GM21786 (cell line): ENCODE results near the gene PRDM11.

Source experiments
- ATAC-seq: cut with Tn5 transposase; IDR thresholded peaks from one replicate; pipeline ENCODE4 v1.9.1; 2021; ENCODE audit not compliant: unreplicated experiment

The PRDM11 gene

DNA sequence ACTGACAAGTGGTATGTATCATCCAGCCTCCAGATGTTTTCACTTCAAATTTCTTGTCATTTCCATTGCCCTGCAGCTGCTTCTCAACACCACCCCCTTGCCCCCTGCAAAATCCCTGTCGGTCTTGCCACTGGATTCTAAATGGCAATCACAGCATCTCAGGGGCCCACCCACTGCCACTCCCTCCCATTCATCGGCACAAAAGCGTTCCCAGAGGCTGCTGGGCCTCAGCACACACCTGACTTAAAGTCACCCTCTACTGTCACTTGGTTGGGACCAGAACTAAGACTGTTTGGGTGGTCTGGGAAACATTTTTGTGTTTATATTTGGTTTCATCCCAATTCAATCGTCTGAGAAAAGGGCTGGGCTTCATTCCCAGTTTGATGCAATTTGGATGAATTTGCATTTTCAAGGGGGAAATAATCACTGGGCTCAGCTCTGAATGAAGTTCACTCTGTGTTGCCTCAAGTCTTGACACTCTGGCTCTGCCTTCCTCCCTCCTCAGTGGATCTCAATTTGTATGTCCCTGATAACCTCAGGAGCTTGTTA is 112.6 kb downstream of the PRDM11 start:
- no peak for ATAC-seq

DNA sequence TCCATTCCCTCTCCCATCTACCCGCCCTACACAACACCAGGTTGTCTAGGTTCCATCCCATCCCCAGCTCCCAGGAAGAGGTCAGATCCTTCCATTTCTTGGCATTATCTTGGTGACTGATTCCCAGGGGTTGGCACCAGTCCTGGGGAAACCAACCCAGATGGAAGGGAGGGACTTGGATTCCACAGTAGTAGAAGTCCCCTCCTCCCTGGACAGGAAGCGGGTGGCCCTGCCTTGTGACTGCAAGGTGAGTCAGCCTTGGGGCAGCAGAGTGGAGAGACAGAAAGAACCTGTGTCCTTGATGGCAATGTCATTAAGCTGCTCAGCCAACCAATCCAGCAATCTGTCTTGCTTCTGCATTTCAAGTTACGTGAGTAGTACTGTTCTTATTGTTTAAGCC is 113.2 kb downstream of the PRDM11 start:
- ATAC-seq, result no peak

DNA sequence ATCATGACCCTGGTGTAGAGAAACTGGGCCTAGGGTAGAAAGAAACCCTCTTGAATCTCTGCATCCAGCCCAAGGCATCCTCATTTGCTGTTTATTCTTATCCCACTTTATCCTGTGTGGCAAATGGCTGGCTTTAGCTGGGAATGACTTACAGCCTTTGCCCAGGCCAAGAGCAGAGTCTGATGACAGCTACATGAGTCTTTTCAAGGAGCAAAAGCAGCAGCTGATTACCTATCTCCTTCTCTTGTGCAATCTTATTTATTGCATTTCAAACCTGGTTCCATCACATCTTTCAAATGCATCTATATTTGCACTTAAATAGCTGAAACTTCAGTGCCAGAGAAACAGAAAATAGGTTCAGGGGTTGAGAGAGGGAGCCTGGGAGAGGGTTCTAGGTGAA is 113.6 kb downstream of the PRDM11 start:
- no peak for ATAC-seq

DNA sequence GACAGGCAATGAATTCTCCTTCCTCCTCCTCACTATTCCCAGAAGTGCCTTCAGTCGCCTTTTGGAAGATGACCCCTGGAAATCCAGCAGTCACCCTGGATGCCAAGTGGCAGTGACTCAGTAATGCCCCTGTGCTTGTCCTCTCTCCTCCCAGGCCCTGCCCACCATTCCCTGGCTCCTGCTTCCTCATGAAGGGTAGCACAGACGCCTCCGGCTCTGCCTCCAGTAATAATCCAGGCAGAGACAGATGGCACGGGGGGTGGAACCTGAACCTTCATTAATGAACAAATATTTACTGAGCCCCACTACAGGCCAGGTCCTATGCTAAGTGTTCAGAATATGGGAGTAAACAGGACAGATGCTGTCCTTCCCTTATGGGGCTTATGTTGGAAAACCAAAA is 116.5 kb downstream of the PRDM11 start:
- no peak for ATAC-seq

DNA sequence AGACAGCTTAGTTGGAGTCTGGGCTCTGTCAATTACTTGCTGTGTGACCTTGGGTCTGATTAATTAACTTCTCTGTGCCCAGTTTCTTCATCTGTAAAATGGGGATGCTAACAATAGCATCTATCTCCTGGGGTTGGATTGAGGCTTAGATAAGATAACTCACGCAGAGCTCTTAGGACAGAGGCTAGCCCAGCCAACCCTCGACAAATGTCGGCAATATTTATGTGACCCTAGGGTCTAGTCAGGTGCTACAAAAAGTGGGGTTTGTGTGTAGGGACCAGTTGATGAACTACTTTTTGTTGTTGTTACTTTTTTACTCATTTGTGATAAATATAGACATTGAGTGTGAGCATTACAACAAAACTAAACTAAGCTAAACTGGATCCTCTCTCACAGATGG is 117.3 kb downstream of the PRDM11 start:
- no peak for ATAC-seq

DNA sequence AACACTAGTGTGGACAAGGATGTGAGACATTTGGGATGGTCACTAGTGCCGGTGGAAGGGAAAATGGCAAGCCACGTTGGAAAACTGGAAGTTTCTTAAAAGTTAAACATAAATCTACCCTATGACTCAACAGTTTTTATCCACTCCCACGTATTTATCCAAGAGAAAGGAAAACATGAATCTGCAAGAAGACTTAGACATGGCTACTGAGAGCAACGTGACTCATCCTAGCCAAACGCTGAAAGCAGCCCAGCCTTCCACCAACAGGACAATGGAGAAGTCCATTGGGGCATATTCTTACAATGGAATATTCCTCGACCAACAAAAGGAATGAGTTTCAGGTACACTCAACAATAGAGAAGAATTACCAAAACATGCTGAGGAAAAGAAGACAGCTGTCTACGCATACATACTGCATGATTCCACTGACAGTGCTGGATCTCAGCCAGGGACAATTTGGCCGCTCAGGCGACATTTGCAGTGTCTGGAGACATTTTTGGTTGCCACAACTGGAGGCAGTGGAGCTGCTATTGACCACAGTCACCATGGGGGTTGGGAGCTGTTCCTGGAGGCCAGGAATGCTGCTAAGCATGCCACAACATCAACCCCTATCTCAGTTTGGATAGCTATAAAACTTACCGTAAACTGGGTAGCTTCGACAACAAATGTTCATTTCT is 118.5 kb downstream of the PRDM11 start:
- ATAC-seq, result no peak

DNA sequence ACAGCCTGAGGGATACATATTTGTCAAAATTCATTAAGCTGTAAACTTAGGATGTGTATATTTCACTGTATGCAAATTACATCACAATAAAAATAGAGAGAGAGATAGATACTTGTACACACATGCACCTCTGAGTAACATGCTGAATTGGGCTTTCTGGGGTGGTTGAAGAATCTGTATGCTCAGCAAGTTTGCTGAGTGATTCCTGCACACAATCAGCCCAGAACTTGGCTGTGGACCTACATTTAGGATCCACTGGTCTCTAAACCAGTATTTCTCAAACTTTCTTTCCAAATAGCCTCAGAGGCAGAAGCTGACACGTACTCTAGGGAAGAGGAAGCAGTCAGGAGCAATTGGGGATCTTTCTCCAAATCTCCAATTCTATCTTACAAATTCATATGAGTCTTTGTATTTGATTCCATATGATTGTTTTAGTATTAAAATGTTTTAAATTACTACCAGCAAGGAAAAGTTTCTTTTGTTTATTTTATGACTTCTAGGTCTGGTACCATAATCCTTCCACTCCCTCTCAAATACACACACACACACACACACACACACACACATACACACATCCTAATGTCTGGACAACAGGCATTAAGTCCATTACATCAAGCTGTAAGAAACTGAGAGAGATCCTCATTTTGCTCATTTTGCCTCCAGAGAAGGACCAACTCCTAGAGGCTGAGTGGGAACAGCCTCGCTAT is 119.7 kb downstream of the PRDM11 start:
- no peak for ATAC-seq

DNA sequence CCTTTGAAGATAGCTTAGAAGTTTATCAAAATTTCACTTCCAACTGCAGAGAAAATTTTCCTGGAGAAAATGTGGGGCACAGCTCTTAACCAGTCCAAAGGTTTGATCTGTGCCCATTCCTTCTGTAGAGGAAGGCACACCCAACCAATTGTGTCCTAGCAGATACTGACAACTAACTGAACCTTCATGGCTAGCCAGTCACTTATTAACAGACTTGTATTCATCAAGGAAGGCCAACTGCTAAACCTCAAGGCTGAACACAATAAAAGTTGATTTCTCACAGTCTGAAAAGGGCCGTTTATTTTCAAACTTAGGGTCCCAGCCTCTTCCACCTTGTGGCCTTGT is 120.2 kb downstream of the PRDM11 start:
- ATAC-seq, result no peak

DNA sequence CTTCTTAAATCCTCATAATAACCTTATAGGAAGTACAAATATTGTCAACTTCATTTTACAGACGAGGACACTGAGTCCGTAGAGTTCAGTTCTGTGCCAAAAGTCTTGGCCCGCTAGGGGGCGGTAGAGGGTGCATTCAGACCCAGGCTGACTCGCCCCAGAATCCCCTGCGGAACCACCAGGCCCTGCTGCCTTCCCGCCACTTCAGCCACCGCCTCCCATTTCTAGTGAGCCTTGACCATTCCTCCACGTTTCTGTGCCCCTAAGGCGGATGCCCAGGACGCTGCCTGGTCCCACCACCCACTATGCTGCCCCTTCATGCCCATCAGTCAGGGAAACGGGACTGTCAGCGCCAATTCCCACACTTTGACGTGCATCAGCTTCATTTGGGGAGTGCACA is 120.6 kb downstream of the PRDM11 start:
- no peak for ATAC-seq

DNA sequence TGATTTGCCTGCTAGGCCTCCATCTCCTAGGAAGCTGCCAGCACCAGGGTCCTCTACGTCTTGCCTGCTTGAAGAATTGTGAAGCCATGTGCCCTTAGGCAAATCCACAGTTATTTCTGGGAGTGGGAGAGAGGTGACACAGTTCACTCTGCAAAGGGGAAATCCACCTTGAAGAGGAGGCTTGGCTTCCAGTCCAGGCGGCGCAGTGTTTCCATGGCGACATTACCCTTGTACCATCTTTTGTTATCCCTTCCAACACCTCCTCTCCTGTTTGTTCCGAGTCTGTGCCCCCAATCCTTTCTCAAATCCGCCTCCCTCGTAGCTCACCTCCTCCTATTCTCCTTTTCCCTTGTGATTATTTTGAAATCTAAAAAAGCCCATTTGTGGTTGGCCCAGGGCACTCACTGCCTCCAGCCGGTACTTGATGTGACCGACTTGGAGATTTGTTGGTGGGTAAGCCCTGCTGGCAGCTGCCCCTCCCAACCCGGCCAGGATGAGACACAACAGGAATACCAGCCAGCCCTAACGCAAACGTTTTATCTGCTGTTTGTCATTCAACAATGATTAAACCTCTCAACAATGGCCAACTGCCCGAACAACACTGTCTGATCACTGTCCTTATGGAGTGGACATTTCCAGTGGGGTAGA is 121.3 kb downstream of the PRDM11 start:
- no peak for ATAC-seq

DNA sequence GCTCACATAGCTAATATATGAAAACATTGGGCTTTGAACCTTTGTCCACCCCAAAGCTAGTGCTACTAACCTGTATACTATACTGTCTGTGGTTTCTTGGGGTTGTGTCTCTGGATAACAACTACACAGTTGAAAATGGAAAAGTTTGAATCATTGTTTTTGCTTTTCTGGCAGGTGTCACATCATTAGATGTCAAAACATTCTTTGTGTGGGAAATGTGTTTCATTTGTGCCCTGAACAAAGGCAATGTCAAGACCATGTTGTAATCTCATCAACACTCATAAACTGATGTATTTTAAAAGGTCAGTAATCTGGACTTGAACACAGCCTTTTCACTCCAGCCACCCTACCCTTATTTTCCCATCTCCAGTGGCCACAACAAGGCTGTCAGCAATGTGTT is 123.2 kb downstream of the PRDM11 start:
- no peak for ATAC-seq

DNA sequence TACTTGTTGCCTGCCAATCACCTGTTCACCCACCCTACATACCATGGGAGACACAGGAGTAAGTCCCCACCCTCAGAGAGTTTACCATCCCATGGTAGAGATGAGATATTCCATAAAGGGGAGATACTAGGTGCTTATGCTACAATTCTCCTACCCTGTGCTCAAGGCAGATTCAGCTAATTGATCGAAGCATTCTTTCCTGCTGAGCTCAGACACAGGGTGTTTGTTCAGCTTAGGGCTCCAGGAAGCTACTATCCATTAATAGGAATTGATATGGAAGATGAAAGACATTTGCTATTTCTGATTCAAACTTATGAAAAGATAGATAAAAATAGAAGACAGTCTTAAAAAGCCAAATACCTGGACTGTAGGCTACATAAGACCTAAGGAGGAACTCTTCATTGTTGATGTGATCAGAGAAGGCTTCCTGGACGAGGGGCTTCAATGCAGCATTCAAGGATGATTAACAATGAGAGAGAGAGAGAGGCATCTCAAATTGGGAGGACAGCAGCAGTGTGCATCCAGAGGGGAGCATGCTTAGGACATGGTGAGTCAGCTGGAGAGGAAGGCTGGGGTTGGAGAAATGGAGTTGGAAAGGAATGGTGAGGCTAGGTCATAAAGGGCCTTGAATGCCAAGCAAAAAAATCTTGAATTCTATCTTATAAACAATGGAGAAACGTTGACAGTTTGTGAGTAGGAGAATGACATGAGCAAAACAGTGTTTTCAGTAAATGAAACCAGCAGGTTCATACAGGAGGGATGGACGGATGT is 124.7 kb downstream of the PRDM11 start:
- ATAC-seq, result no peak

DNA sequence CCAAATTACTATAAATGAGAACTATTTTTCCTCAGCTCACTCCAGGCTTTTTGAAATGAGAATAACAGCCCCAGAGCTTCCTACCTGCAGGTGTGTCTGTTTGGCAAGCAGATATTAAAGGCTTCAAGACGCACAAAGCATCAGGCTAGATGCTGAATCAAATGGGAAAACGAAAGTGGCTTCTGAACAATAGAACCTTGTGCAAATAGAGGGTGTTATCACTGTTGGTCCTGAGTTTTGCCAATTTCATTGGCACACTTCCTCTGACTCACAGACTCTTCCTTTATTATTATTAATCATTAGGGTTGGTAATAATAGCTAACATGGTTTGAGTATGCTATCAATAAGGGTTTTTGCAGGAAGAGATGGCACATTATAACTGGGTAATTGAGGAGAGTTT is 126.3 kb downstream of the PRDM11 start:
- no peak for ATAC-seq

DNA sequence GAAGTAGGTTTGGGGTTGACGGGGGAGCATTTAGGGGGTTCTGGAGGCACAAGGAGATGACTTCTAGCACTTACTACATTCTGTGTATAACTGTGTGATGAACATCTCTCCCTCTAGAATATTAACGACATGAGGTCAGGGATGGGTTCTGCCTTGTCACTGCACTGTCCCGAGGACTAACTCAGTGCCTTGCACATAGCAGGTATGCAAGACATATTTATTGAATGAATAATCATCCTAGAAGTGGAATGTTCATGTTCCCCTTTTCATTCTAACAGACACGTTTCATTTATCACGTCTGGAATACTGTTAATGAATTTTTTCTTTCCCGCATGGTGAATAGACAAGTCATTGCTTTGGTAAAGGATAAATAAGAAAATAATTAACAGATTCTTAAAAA is 127.1 kb downstream of the PRDM11 start:
- no peak for ATAC-seq

DNA sequence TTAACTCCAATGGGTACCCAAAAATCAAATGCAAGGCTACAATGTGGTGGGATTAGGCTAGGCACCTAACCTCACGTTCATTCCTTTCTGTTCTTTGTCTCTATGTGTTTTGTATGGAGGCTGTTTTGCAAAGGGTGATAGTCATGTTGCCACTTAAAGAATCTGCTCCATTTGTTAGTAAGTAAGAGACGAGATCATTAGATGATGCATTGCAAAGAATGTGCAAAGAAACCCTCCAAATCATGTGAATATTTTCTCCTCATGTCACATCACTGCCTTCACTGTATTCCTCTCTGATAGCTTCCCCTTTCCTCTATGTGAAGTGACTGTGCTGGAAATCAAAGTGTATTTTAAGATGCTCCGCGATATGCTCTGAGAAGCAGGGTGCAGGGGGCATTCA is 127.8 kb downstream of the PRDM11 start:
- ATAC-seq, result no peak

DNA sequence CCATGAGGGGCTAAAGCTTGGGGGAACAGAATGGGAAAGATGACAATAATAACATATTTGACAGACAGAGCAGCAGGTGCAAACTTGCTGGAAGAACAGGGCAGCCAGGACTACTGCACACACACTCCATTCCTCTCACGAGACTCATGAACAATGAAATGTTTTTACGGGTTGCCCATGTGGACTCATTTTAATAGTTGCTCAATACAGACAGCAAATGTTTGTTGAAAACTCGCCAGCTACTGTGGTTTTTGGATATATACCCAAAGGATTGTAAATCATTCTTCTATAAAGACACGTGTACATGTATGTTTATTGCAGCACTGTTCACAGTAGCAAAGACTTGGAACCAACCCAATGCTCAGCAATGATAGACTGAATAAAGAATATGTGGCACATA is 129.4 kb downstream of the PRDM11 start:
- ATAC-seq, result no peak

DNA sequence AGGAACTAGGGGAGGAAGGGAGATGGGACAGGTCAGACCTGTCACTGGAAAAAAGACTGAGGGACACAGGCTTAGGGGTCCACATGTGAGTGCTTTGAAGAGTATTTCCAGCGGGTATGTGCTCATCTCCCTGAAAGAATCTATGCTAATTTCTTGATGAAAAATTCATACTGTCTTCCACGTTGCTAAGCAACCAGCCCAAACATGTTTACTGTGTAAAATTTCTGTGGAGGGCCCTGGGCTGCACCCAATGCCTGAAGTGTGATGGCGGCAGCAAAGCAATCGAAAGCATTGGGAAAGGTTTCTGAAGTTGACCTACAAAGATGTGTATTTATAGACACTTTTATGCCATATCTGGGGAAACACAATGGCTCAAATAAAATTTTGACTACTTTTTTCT is 132.3 kb downstream of the PRDM11 start:
- ATAC-seq, result no peak

DNA sequence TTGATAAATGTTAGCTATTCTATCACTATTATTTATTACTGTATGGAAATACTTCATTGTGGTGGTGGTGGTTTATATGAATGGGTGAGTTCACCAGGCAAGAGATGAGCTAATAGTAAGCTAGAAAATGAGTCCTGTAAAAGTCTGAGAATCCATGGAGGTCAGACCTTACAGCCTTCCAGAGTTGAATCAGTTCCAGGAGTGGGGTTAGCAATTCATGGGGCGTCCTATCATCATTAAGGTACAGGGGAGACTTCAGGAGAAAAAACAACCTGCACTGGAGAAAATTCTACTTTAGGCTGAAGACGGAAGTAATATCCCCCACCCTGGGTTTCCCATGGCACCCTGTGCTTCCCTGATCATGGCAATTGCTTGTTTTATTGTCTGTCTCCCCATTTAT is 133.2 kb downstream of the PRDM11 start:
- no peak for ATAC-seq

DNA sequence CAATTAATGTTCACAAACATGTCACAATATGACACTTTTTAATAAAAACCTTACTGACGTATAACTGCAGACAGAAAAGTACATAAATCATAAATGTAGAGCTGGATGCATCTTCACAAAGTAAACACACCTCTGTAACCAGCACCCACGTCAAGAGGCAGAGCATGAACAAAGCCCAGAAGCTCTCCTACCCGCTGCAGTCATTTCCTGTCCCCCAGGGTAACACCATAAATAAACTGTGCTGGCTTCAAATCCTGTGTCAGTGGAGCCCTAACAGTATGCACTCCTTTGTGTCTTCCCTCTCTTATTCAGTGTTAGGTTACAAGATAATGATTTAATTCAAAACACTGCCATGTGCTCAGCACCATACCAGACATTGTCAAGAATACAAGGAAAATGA is 134.0 kb downstream of the PRDM11 start:
- no peak for ATAC-seq

DNA sequence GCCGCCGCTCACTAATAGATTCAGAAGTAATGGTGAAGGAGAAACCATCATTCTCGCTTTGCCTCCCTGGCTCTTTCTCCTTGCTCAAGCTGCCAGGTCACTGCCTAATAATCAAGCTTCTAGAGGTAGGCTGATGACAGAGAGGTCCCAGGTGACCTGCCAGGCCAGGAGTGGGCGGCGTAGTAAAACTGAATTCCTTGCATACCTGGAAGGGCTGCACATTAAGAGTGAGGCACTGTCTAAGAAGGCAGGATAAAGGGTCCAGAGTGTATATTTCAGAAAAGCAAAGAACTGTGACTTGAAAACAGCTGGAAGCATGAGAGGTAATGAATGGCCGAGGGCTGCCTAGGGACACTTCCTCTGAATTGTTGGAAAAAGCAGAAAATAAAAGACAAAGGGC is 135.6 kb downstream of the PRDM11 start:
- ATAC-seq, result no peak
